Lower lobe of right lung (tissue), 2 donors: ENCODE results near the gene HDAC9. TPM values are rescaled to one million over a fixed set of nuclear protein-coding genes. Genes with fewer than 3 reads are reported as not detected.

Experiments used
- ATAC-seq, 2 donors: fragments of 200-7000 bp; cut with Tn5 transposase; one replicate each; pipeline ENCODE4 v1.9.1; 2020 to 2022; ENCODE audit warnings: mild to moderate bottlenecking in 2 of 2, moderate library complexity in 2 of 2
- DNase-seq: peaks from one replicate; pipeline ENCODE4 v3.0.0-alpha.2; 2020
- H3K27ac ChIP-seq: fragments of 200-600 bp; one replicate; pipeline ENCODE4 v1.8.0; 2022
- H3K27me3 ChIP-seq: fragments of 200-600 bp; one replicate; pipeline ENCODE4 v1.8.0; 2022; ENCODE audit warnings: low read depth
- H3K36me3 ChIP-seq: fragments of 200-600 bp; one replicate; pipeline ENCODE4 v1.8.0; 2022; ENCODE audit warnings: mild to moderate bottlenecking
- H3K4me1 ChIP-seq: fragments of 200-600 bp; one replicate; pipeline ENCODE4 v1.8.0; 2022
- H3K4me3 ChIP-seq: fragments of 200-600 bp; one replicate; pipeline ENCODE4 v1.8.0; 2022; ENCODE audit warnings: mild to moderate bottlenecking
- H3K9me3 ChIP-seq: fragments of 200-600 bp; one replicate; pipeline ENCODE4 v1.8.0; 2022
- CTCF ChIP-seq: fragments of 200-600 bp; IDR thresholded peaks from one replicate; pipeline ENCODE4 v1.8.0; 2022; ENCODE audit warnings: antibody characterized with exemption, mild to moderate bottlenecking
- intact Hi-C: fragments of 100-400 bp; cut with DNase I; formaldehyde crosslinking; loops from one replicate; pipeline ENCODE4 v1.11.0; 2022
- total RNA-seq: library from RNA; stranded (reverse); fragmentation: NEBNext Ultra II Directional; extraction: Animal tissue kit (Norgen Biotek cat#: 25700); gene quantifications from one replicate; pipeline ENCODE4 v1.2.1, GENCODE V29; 2021
- donor health status: DM: no; HTN: yes; CAD: no; lungs with severe emphysema.

HDAC9 gene
- total RNA-seq, 1 donor from 2014 or later = 14.3 TPM

GRCh38 chr7:18693406-18693805, 197.9 kb downstream of the HDAC9 start:
- Histone ChIP-seq H3K27me3 (no peaks in the 10 kb centered on the region), H3K4me3 (no peak overlapping the region), H3K36me3 (no peaks in the 10 kb centered on the region), H3K27ac (no peak overlapping the region), H3K4me1 (no peaks in the 10 kb centered on the region), H3K9me3 (no peaks in the 10 kb centered on the region)
- peak; percentile 66 to 73 for ATAC-seq
- DNase-seq = no peak
- intact Hi-C loops = no loop called here
- peak; percentile 46 for TF ChIP-seq CTCF

GRCh38 chr7:18693816-18694215, 198.3 kb downstream of the HDAC9 start:
- intact Hi-C loops = no loop called here
- no peak for DNase-seq
- no peak overlapping the region for H3K4me3 ChIP-seq
- no peak for TF ChIP-seq CTCF
- H3K27me3 ChIP-seq = no peaks in the 10 kb centered on the region
- no peak overlapping the region for H3K27ac ChIP-seq
- H3K36me3 ChIP-seq = no peaks in the 10 kb centered on the region
- H3K9me3 ChIP-seq = no peaks in the 10 kb centered on the region
- no peaks in the 10 kb centered on the region for H3K4me1 ChIP-seq
- ATAC-seq = no peak

GRCh38 chr7:18694484-18694883, 198.9 kb downstream of the HDAC9 start:
- TF ChIP-seq CTCF = no peak
- H3K4me3 ChIP-seq = no peak overlapping the region
- no peaks in the 10 kb centered on the region for H3K36me3 ChIP-seq
- DNase-seq = no peak
- ATAC-seq = no peak
- H3K9me3 ChIP-seq = no peaks in the 10 kb centered on the region
- no peaks in the 10 kb centered on the region for H3K27me3 ChIP-seq
- intact Hi-C loops = no loop called here
- H3K4me1 ChIP-seq = no peaks in the 10 kb centered on the region
- no peak overlapping the region for H3K27ac ChIP-seq

GRCh38 chr7:18694911-18695310, 199.4 kb downstream of the HDAC9 start:
- TF ChIP-seq CTCF = no peak
- Histone ChIP-seq H3K27me3 (no peaks in the 10 kb centered on the region), H3K4me3 (no peak overlapping the region), H3K4me1 (no peaks in the 10 kb centered on the region), H3K27ac (no peak overlapping the region), H3K36me3 (no peaks in the 10 kb centered on the region), H3K9me3 (no peaks in the 10 kb centered on the region)
- DNase-seq (no peak), ATAC-seq (no peak)
- intact Hi-C loops = no loop called here

- Histone ChIP-seq H3K4me1 (no peaks in the 10 kb centered on the region), H3K27me3 (no peaks in the 10 kb centered on the region)
- ATAC-seq = no peak
Observed at GRCh38 chr7:18698258-18698734, 202.7 kb downstream of the HDAC9 start.

More at GRCh38 chr7:18698258-18698734, 202.7 kb downstream of the HDAC9 start:
- Histone ChIP-seq H3K9me3 (no peaks in the 10 kb centered on the region), H3K27ac (no peak overlapping the region), H3K4me3 (no peak overlapping the region), H3K36me3 (no peaks in the 10 kb centered on the region)
- no peak for DNase-seq
- intact Hi-C loops = no loop called here
- no peak for TF ChIP-seq CTCF
